BJ (cell line): ENCODE results near the gene RAB9B. TPM values are rescaled to one million over a fixed set of nuclear protein-coding genes. Genes with fewer than 3 reads are reported as not detected.

Source experiments
- CTCF ChIA-PET: fragments of 350-600 bp; formaldehyde crosslinking; extraction: SDS; loops from one replicate; lab custom pipeline; 2021; ENCODE audit warnings: antibody characterized with exemption, inconsistent platforms; lab: Yijun Ruan, JAX
- POLR2A ChIA-PET: fragments of 300-600 bp; sonication (Branson Sonifier 250); formaldehyde crosslinking; extraction: SDS; loops from one replicate; lab custom pipeline; 2021; ENCODE audit warnings: antibody characterized with exemption; lab: Charles Lee
- DNase-seq: peaks from one replicate; pipeline ENCODE4 v3.0.0-alpha.2; 2011; ENCODE audit warnings: low read depth
- H3K27me3 ChIP-seq: 2 replicates; pipeline ENCODE4 v1.6.0; 2011; ENCODE audit warnings: low read length; ENCODE audit not compliant: control insufficient read depth, insufficient read depth
- H3K36me3 ChIP-seq: 2 replicates; pipeline ENCODE4 v1.5.1; 2011; ENCODE audit warnings: low read length; ENCODE audit not compliant: control insufficient read depth, insufficient read depth
- H3K4me3 ChIP-seq: 2 replicates; pipeline ENCODE4 v1.5.1; 2011; ENCODE audit warnings: low read depth, mild to moderate bottlenecking, control low read depth, low read length
- polyA minus RNA-seq: library from RNA; depleted of rRNA, polyadenylated mRNA; stranded (reverse); fragments of >200 nt; gene quantifications from 2 replicates; pipeline ENCODE4 v1.2.3, GENCODE V29; 2011; rRNA and poly(A)+ RNA removed
- polyA plus RNA-seq: library from polyadenylated mRNA; depleted of rRNA; stranded (reverse); fragments of >200 nt; gene quantifications from 2 replicates; pipeline ENCODE4 v1.2.3, GENCODE V29; 2011; rRNA removed
- TF ChIP-seq, protein P1 (sequence below): IDR thresholded peaks from 2 replicates; pipeline ENCODE4 v1.5.1; 2011; ENCODE audit warnings: low read depth, mild to moderate bottlenecking, control low read depth, inconsistent platforms, low read length, moderate library complexity; ENCODE audit not compliant: insufficient read depth

Gene RAB9B
- polyA plus RNA-seq (0.39 and 0.82 TPM in 2 replicates), polyA minus RNA-seq (0.43 and 0.46 TPM in 2 replicates)

DNA sequence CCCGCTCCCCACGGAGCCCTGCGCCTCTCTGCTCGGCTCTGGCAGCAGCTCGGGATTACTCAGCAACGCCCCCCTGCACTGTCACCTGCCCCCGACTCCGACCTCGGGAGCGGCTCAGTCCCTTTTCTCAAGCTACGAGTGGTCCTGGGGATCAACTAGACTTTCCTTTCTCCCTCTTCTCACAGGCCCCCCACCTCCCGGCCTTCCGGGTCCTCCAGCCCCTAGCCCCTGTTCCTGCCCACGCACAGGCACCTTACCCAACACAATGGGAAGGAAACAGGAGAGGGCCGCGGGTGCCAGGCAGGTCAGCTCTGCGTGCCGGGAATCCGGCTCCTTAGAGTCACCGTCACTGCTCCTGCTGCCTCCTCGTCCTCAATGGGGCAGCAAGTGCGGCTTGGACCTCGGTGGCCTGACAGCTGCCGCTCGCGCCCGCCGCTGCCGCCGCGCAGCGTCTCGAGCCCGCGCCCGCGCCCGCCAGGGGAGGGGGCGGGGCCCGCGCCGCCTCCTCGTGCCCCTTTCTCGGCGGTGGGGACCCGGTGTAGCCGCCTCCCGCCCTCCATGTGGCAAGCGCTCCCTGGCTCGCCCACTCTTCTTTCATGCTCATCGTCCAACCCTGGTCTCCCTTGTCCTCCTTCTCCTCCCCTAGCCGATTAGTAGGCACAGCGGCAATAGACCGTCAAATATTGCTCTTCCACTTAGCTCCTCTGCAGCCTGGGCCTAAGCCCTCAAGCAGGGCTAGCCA, at the start of gene RAB9B:
Gene RAB9B (minus strand): TSS at position 455 of the 742 bp plus-strand sequence. CDS start 6,473 bp downstream, outside the sequence.
- TF ChIP-seq, protein P1, sequence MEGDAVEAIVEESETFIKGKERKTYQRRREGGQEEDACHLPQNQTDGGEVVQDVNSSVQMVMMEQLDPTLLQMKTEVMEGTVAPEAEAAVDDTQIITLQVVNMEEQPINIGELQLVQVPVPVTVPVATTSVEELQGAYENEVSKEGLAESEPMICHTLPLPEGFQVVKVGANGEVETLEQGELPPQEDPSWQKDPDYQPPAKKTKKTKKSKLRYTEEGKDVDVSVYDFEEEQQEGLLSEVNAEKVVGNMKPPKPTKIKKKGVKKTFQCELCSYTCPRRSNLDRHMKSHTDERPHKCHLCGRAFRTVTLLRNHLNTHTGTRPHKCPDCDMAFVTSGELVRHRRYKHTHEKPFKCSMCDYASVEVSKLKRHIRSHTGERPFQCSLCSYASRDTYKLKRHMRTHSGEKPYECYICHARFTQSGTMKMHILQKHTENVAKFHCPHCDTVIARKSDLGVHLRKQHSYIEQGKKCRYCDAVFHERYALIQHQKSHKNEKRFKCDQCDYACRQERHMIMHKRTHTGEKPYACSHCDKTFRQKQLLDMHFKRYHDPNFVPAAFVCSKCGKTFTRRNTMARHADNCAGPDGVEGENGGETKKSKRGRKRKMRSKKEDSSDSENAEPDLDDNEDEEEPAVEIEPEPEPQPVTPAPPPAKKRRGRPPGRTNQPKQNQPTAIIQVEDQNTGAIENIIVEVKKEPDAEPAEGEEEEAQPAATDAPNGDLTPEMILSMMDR, result no peak
- Histone ChIP-seq H3K4me3 (peak within 1 kb of the TSS; percentile 48), H3K27me3 (no peaks in the 10 kb centered on the region), H3K36me3 (no peaks in the 10 kb centered on the region)
- POLR2A ChIA-PET, result no interaction called here
- CTCF ChIA-PET, result interaction anchor here (0.9 to 3.1 kb wide), 4 partner anchors 8 to 305 kb away, joined by 3 to 19 read pairs (median 4); no protein-coding TSS in a partner anchor
- no peak for DNase-seq

- DNase-seq, result no peak
- TF ChIP-seq, protein P1, result no peak
- Histone ChIP-seq H3K36me3 (no peaks in the 10 kb centered on the region), H3K4me3 (no peak overlapping the region), H3K27me3 (no peaks in the 10 kb centered on the region)
- CTCF ChIA-PET, result no interaction called here
- POLR2A ChIA-PET, result no interaction called here
Observed at GRCh38 chrX:103879339-103879738, 47.3 kb upstream of the RAB9B start.

- H3K27me3 ChIP-seq, result no peaks in the 10 kb centered on the region
- no peaks in the 10 kb centered on the region for H3K36me3 ChIP-seq
- H3K4me3 ChIP-seq, result no peak overlapping the region
- CTCF ChIA-PET, result no interaction called here
- TF ChIP-seq, protein P1, result no peak
- POLR2A ChIA-PET, result no interaction called here
- DNase-seq, result peak; percentile 13
Observed at GRCh38 chrX:103878466-103879122, 46.5 kb upstream of the RAB9B start.

GRCh38 chrX:103877571-103877970, 45.5 kb upstream of the RAB9B start:
- POLR2A ChIA-PET, result no interaction called here
- Histone ChIP-seq H3K4me3 (no peak overlapping the region), H3K36me3 (no peaks in the 10 kb centered on the region), H3K27me3 (no peaks in the 10 kb centered on the region)
- CTCF ChIA-PET, result no interaction called here
- TF ChIP-seq, protein P1, result no peak
- DNase-seq, result no peak

DNA sequence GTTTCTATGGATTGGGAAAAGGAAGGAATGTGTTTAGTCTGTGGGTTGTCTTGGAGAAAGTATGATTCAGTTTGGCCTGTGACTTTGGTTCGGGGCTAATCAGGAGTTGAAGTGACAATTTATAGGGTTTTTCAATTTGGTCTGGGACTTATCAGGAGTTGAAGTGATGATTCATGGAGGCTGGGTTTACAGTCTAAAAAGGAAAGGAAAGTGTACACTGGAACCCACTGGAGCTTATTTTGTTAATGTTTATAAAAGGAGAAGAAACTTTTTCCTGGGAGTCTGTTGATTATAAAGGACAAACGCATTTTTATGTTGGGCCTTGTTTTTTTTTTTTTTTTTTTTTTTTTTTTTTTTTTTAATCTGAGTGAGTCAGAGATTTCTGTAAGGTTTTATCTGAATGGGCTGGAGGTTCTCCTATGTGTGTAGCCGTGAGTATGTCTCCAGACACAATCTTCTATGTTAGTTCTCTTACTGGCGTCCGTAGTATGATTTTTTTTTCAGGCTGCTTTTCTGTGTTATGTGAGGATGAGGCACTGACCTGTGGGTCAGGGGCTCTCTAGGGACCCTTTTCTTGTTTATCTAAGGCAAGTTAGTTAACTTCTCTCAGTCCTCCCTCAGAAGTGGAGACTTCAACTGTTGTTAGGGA, 33.0 kb upstream of the RAB9B start:
- TF ChIP-seq, protein P1, result no peak
- ChIA-PET CTCF (no interaction called here), POLR2A (no interaction called here)
- Histone ChIP-seq H3K27me3 (no peaks in the 10 kb centered on the region), H3K4me3 (no peak overlapping the region), H3K36me3 (no peaks in the 10 kb centered on the region)
- no peak for DNase-seq
